ENCODE measurements around the gene TRMT2A.

Gene TRMT2A

DNA sequence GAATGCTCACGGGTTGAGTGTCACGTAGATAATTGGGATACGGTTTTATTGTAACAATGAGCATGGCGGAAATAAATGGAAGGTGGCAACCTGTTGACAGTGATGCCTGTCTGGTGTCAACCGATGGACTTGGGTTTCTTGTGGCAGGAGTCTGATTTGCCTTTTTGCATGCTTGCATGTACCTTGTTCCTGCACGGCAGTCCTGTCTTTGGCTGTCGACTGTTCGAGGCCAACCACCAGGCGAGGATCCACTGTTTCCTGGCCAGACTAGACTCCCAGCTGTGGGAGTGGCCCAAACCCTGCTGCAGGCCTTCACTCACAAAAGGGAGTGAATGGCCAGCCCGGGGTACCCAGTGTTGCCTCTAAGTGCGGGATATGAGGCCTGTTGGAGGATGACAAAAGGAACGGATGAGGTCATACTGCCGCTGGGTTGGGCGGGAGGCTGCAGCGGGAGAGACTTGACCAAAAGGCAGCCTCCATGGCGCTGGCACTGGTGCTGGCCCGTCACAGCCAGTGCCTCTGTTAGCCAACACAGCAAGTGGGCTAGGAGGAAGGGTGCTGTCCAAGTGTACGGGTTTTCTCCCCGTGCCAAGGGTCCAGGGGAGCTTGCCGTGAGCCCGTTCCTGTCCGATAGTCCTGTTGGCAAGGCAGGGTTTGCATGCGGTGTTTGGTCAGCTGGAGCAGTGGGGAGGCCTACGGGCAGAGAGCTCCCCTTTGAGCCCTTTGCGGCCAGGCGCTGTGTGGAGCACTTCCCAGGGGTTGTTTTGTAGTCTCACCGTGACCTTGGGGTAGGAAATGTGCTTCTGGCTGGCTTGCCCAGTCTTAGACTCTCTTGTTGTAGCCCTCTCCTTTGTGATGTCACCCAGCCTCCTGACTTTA, 36.0 kb downstream of the TRMT2A start (continued):
- TF ChIP-seq, protein P1, sequence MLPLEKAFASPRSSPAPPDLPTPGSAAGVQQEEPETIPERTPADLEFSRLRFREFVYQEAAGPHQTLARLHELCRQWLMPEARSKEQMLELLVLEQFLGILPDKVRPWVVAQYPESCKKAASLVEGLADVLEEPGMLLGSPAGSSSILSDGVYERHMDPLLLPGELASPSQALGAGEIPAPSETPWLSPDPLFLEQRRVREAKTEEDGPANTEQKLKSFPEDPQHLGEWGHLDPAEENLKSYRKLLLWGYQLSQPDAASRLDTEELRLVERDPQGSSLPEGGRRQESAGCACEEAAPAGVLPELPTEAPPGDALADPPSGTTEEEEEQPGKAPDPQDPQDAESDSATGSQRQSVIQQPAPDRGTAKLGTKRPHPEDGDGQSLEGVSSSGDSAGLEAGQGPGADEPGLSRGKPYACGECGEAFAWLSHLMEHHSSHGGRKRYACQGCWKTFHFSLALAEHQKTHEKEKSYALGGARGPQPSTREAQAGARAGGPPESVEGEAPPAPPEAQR (tag by site-specific recombination; IDR thresholded peaks at IDR 0.05), result 0 out of 2 replicates have a peak, but pooled peaks have one; percentile 11
- TF ChIP-seq KLF1 (tag by site-specific recombination; IDR thresholded peaks at IDR 0.05), result peak; percentile 50; the same call in 1 of the 2 replicates
- TF ChIP-seq, protein P2, sequence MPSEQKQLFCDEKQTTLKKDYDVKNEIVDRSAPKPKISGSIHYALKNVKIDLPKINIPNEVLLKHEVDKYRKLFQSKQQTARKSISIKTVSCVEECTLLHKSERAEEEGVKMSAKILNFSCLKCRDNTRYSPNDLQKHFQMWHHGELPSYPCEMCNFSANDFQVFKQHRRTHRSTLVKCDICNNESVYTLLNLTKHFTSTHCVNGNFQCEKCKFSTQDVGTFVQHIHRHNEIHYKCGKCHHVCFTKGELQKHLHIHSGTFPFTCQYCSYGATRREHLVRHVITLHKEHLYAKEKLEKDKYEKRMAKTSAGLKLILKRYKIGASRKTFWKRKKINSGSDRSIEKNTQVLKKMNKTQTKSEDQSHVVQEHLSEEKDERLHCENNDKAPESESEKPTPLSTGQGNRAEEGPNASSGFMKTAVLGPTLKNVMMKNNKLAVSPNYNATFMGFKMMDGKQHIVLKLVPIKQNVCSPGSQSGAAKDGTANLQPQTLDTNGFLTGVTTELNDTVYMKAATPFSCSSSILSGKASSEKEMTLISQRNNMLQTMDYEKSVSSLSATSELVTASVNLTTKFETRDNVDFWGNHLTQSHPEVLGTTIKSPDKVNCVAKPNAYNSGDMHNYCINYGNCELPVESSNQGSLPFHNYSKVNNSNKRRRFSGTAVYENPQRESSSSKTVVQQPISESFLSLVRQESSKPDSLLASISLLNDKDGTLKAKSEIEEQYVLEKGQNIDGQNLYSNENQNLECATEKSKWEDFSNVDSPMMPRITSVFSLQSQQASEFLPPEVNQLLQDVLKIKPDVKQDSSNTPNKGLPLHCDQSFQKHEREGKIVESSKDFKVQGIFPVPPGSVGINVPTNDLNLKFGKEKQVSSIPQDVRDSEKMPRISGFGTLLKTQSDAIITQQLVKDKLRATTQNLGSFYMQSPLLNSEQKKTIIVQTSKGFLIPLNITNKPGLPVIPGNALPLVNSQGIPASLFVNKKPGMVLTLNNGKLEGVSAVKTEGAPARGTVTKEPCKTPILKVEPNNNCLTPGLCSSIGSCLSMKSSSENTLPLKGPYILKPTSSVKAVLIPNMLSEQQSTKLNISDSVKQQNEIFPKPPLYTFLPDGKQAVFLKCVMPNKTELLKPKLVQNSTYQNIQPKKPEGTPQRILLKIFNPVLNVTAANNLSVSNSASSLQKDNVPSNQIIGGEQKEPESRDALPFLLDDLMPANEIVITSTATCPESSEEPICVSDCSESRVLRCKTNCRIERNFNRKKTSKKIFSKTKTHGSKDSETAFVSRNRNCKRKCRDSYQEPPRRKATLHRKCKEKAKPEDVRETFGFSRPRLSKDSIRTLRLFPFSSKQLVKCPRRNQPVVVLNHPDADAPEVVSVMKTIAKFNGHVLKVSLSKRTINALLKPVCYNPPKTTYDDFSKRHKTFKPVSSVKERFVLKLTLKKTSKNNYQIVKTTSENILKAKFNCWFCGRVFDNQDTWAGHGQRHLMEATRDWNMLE (tag by site-specific recombination; conservative IDR thresholded peaks at IDR 0.05; ENCODE audit: low read depth), result no peak
- TF ChIP-seq ZNF10 (tag by site-specific recombination; IDR thresholded peaks at IDR 0.05), result no peak
- TF ChIP-seq ZNF121 (tag by site-specific recombination; IDR thresholded peaks at IDR 0.05), result 0 out of 2 replicates have a peak, but pooled peaks have one; percentile 24
- peak; percentile 68 for TF ChIP-seq KLF9 (tag by site-specific recombination; IDR thresholded peaks at IDR 0.05; ENCODE audit: low read depth)
- peak; percentile 74; the same call in 1 of the 2 replicates for TF ChIP-seq ZEB2 (tag by site-specific recombination; IDR thresholded peaks at IDR 0.05)
- 0 out of 2 replicates have a peak, but pooled peaks have one; percentile 25 for TF ChIP-seq ZNF501 (tag by site-specific recombination; IDR thresholded peaks at IDR 0.05)
- TF ChIP-seq, protein P3, sequence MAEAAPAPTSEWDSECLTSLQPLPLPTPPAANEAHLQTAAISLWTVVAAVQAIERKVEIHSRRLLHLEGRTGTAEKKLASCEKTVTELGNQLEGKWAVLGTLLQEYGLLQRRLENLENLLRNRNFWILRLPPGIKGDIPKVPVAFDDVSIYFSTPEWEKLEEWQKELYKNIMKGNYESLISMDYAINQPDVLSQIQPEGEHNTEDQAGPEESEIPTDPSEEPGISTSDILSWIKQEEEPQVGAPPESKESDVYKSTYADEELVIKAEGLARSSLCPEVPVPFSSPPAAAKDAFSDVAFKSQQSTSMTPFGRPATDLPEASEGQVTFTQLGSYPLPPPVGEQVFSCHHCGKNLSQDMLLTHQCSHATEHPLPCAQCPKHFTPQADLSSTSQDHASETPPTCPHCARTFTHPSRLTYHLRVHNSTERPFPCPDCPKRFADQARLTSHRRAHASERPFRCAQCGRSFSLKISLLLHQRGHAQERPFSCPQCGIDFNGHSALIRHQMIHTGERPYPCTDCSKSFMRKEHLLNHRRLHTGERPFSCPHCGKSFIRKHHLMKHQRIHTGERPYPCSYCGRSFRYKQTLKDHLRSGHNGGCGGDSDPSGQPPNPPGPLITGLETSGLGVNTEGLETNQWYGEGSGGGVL (tag by site-specific recombination; IDR thresholded peaks at IDR 0.05), result peak; percentile 11; the same call in 1 of the 2 replicates
- TF ChIP-seq ZNF155 (tag by site-specific recombination; IDR thresholded peaks at IDR 0.05), result no peak
- TF ChIP-seq SCRT1 (tag by site-specific recombination; IDR thresholded peaks at IDR 0.05; ENCODE audit: borderline replicate concordance), result peak; percentile 98
- peak; percentile 83 for TF ChIP-seq ZIC2 (tag by site-specific recombination; IDR thresholded peaks at IDR 0.05)
- TF ChIP-seq, protein P4, sequence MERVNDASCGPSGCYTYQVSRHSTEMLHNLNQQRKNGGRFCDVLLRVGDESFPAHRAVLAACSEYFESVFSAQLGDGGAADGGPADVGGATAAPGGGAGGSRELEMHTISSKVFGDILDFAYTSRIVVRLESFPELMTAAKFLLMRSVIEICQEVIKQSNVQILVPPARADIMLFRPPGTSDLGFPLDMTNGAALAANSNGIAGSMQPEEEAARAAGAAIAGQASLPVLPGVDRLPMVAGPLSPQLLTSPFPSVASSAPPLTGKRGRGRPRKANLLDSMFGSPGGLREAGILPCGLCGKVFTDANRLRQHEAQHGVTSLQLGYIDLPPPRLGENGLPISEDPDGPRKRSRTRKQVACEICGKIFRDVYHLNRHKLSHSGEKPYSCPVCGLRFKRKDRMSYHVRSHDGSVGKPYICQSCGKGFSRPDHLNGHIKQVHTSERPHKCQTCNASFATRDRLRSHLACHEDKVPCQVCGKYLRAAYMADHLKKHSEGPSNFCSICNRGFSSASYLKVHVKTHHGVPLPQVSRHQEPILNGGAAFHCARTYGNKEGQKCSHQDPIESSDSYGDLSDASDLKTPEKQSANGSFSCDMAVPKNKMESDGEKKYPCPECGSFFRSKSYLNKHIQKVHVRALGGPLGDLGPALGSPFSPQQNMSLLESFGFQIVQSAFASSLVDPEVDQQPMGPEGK (tag by site-specific recombination; IDR thresholded peaks at IDR 0.05), result 0 out of 2 replicates have a peak, but pooled peaks have one; percentile 16
- TF ChIP-seq, protein P5, sequence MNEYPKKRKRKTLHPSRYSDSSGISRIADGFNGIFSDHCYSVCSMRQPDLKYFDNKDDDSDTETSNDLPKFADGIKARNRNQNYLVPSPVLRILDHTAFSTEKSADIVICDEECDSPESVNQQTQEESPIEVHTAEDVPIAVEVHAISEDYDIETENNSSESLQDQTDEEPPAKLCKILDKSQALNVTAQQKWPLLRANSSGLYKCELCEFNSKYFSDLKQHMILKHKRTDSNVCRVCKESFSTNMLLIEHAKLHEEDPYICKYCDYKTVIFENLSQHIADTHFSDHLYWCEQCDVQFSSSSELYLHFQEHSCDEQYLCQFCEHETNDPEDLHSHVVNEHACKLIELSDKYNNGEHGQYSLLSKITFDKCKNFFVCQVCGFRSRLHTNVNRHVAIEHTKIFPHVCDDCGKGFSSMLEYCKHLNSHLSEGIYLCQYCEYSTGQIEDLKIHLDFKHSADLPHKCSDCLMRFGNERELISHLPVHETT (tag by site-specific recombination; IDR thresholded peaks at IDR 0.05), result 0 out of 2 replicates have a peak, but pooled peaks have one; percentile 42
- peak; percentile 65 for TF ChIP-seq SP7 (tag by site-specific recombination; IDR thresholded peaks at IDR 0.05)
- TF ChIP-seq ZBTB21 (tag by site-specific recombination; IDR thresholded peaks at IDR 0.05), result peak; percentile 90
- peak; percentile 61 for TF ChIP-seq ZNF335 (tag by site-specific recombination; conservative IDR thresholded peaks at IDR 0.05)
- TF ChIP-seq ZXDB (tag by site-specific recombination; IDR thresholded peaks at IDR 0.05), result 0 out of 2 replicates have a peak, but pooled peaks have one; percentile 18
- TF ChIP-seq, protein P6, sequence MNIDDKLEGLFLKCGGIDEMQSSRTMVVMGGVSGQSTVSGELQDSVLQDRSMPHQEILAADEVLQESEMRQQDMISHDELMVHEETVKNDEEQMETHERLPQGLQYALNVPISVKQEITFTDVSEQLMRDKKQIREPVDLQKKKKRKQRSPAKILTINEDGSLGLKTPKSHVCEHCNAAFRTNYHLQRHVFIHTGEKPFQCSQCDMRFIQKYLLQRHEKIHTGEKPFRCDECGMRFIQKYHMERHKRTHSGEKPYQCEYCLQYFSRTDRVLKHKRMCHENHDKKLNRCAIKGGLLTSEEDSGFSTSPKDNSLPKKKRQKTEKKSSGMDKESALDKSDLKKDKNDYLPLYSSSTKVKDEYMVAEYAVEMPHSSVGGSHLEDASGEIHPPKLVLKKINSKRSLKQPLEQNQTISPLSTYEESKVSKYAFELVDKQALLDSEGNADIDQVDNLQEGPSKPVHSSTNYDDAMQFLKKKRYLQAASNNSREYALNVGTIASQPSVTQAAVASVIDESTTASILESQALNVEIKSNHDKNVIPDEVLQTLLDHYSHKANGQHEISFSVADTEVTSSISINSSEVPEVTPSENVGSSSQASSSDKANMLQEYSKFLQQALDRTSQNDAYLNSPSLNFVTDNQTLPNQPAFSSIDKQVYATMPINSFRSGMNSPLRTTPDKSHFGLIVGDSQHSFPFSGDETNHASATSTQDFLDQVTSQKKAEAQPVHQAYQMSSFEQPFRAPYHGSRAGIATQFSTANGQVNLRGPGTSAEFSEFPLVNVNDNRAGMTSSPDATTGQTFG (tag by site-specific recombination; IDR thresholded peaks at IDR 0.05; ENCODE audit: borderline replicate concordance), result no peak
- peak; percentile 63; the same call in 1 of the 2 replicates for TF ChIP-seq ZBTB17 (tag by site-specific recombination; IDR thresholded peaks at IDR 0.05)
- TF ChIP-seq WT1 (tag by site-specific recombination; IDR thresholded peaks at IDR 0.05), result peak; percentile 47; the same call in 1 of the 2 replicates
- TF ChIP-seq ZNF391 (tag by site-specific recombination; IDR thresholded peaks at IDR 0.05; ENCODE audit: borderline replicate concordance, low read depth), result peak; percentile 58
- peak; percentile 42; the same call in 1 of the 2 replicates for TF ChIP-seq KLF8 (tag by site-specific recombination; IDR thresholded peaks at IDR 0.05)

Data from HEK293 (cell line).